Measurements from ENCODE around the gene GRN.
A peak's percentile ranks its signal among the peaks of the same experiment; 100 is the strongest.
"Not testable (repeated sequence)": the region's sequence is repeated elsewhere in the genome, so short reads cannot be mapped to it uniquely, and the experiment has no call there.

GRN gene

GRCh38 chr17:44321246-44322120 is 23.6 kb upstream of the GRN start:
- no peak for DNase-seq (ENCODE audit: low read depth in 3 of 3)

- DNase-seq (ENCODE audit: low read depth in 3 of 3) = no peak
Observed at GRCh38 chr17:44322236-44322895, 22.7 kb upstream of the GRN start.

- no peak for DNase-seq (ENCODE audit: low read depth in 3 of 3)
Observed at GRCh38 chr17:44323359-44324091, 21.6 kb upstream of the GRN start.

- no peak for DNase-seq (ENCODE audit: low read depth in 3 of 3)
Observed at GRCh38 chr17:44324092-44324570, 21.0 kb upstream of the GRN start.

DNA sequence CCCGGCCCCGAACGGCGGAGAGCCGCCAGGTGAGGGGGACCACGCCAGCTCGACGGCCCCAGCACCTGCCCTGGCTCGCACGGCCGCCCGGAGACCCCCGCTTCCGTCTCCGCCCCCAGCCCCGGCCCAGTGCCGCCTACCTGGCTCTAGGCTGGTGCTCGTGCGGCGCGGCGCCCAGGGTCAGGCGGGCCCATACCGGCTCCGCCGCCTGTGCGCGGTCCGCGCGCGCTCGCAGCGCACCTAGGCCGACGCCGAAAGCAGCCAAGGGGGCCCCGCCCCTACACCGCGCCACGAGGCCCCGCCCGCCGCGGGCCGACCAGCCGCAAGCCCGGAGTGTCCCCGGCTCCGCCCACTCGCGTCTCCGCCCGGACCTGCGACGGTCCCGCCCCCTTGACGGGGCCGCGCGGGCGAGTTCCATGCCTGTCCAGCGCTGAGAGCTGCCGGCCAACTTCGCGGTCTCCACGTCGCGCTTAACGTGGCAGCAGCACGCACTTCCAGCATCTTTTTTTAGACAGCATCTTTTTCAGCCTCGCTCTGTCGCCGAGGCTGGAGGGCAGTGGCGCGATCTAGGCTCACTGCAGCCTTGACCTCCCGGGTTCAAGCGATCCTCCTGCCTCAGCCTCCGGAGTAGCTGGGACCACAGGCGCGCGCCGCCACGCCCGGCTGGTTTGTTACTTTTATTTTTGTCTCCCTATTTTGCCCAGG is 20.4 kb upstream of the GRN start, which contains the start of gene SLC25A39:
Gene SLC25A39, minus strand, starts transcription at position 253 of the 705 bp plus-strand sequence. CDS start 1,261 bp downstream, outside the sequence.
- DNase-seq (ENCODE audit: low read depth in 3 of 3) = peak; percentile 87 to 93 (median 92)

- DNase-seq (ENCODE audit: low read depth in 3 of 3) = peak; percentile 80 to 91 (median 88)
Observed at GRCh38 chr17:44326861-44327444, 18.1 kb upstream of the GRN start.

DNA sequence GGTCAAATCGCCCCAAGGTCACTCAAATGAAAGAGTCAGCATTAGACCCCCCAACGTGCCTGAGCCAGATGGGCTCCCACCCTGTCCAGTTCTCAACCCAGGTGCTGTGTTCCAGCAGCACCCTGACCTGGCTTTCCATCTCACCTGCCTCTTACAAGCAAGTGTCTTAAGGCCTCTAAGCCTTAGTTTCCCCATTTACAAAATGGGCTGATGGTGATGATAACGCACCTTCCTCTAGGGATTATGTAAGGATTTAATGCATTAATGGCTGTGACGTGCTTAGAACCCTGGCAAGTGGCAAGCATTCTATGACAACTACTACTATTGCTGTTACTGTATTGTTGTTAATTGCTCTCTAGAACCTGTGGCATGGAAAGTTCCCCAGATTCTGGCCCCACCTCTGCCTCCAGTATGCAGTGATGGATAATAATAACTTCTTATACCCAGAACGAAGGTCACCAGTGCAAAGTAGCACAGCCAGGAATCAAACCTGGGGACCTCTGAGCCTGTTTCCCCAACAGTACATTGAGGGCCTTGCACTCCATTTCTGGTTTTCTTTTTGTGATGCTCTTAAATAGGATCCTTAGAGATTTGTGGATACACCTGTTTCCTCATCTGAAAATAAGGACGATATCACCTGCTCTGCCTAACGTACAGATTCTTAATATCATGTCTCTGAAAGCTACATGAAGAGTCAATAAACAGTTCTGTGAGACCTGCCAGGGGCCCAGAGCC is 17.2 kb upstream of the GRN start:
- no peak for DNase-seq (ENCODE audit: low read depth in 3 of 3)

- DNase-seq (ENCODE audit: low read depth in 3 of 3) = not testable (repeated sequence)
Observed at GRCh38 chr17:44329516-44329915, 15.6 kb upstream of the GRN start.

DNA sequence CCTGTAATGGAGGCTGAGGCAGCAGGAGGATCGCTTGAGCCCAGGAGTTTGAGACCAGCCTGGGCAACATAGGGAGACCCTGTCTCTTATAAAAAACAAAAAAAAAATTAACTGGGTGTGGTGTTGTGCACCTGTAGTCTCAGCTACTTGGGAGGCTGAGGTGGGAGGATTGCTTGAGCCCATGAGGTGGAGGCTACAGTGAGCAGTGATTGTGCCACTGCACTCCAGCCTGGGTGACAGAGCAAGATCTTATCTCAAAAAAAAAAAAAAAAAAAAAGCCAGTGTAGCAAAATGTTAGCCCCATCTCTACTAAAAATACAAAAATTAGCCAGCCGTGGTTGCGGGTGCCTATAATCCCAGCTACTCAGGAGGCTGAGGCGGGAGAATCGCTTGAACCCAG is 14.8 kb upstream of the GRN start:
- DNase-seq (ENCODE audit: low read depth in 3 of 3) = not testable (repeated sequence)

DNA sequence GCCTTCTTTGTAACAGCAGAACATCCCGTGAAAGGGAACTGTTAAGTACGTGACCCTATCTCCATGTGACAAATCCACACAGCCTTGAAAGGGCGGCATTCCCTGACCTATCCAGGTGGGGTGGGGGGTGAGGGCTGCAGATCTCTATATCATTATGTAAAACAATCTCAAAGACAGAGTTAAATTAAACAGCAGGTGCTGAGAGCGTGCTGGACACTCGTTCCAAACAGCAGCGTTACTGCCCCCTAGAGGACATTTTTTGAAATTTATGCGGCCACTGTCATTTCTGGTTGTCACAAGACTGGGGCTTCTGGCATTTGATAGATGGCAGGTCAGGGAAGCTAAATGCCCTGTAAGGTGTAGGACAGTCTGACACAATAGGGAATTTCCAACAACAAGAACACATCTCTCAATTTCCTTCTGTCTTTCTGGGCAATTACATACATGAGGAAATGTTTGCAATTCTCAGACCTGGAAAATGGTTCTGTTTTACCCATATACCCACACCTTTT is 13.8 kb upstream of the GRN start:
- DNase-seq (ENCODE audit: low read depth in 3 of 3) = peak in 2 of 3 experiments; percentile 35 to 62

DNA sequence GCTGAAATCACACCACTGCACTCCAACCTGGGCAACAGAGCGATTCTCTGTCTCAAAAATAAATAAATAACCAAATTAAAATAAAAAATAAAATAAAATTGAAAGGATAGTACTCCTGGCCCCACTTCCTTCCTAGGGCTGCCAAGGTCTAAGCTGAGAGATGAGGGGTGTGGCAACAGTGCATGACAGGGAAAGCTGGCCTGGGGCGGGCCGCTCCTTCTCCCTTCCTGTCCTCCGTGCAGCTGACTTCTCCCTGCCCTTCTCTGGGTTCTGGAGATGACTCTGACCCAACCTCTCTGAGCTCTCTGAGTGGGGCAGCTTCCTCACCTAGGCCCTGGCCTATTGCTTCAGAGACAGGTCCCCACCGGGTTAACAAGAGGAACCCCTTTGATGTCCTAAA is 11.7 kb upstream of the GRN start:
- DNase-seq (ENCODE audit: low read depth in 3 of 3) = no peak

- no peak for DNase-seq (ENCODE audit: low read depth in 3 of 3)
Observed at GRCh38 chr17:44334315-44334714, 10.8 kb upstream of the GRN start.

DNA sequence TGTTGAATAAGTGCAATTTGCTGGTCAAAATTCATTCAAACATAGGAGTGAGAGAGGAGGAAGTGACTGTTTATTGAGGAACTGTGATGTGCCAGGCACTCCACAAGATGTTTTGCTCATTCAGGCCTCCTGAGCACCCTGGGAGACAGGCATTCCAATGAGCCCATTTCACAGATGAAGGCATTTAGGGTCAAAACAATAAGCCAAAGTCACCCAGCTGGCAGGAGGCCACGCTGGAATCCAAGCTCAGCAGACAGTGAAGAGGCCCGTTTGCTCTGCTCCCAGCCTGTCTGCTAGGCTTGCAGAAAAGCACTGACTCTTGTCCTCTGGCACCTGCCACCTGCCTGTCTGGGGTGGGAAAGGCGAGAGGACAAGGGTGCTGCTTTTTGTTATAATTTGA is 10.4 kb upstream of the GRN start:
- DNase-seq (ENCODE audit: low read depth in 3 of 3) = no peak

GRCh38 chr17:44335564-44335963 is 9.5 kb upstream of the GRN start:
- DNase-seq (ENCODE audit: low read depth in 3 of 3) = no peak

GRCh38 chr17:44335968-44336367 is 9.1 kb upstream of the GRN start:
- no peak for DNase-seq (ENCODE audit: low read depth in 3 of 3)

DNA sequence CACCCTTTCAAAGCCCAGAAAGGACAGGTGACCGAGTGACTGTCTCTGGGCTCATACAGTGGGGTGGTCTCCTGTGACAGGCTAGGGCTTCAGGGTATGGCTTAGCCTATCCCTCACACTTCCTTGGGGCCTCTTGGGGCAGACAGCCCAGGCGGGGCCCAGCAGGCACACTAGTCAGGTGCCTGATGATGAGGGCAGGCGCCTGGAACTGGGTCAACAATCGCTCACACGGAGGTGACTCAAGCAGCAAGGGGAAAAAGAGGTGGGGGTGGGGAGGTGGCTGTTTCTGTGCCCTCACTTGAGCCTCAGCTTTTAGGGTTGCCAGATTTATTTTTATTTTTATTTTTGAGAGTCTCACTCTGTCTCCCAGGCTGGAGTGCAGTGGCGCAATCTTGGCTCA is 6.4 kb upstream of the GRN start:
- DNase-seq (ENCODE audit: low read depth in 3 of 3) = no peak

DNA sequence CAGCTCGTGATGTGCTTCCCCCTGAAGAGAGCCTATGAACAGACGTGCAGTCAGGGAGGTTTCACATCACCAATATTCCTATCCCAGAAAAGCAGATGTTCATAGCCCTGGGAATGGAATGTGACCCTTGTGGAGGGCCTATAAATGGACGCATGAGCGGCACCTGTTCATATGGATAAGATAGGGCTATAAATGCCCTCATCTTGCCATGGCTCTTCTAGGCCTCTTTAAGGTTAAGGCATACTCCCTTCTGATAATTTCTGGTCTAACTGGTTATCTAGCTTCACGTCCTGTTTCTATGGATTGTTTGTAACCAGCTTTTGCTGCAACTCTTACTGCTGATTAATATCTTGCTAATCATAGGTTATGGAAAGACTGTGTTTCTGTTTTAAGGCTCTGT is 4.5 kb upstream of the GRN start:
- DNase-seq (ENCODE audit: low read depth in 3 of 3) = not testable (repeated sequence)

- no peak for DNase-seq (ENCODE audit: low read depth in 3 of 3)
Observed at GRCh38 chr17:44343510-44344209, 1.4 kb upstream of the GRN start.

GRCh38 chr17:44345454-44346026 is 438 bp downstream of the GRN start:
- no peak for DNase-seq (ENCODE audit: low read depth in 3 of 3)

Measured in stimulated activated CD4-positive, alpha-beta T cell treated with anti-CD3 and anti-CD28 coated beads, TNF-alpha, amount 100 ng/mL, for 4 hours (primary cell).